GM18520 (cell line): Measurements from ENCODE around the gene TNS1.
"Not testable (repeated sequence)": the region's sequence is repeated elsewhere in the genome, so short reads cannot be mapped to it uniquely, and the experiment has no call there.

Experiments used
- ATAC-seq: cut with Tn5 transposase; IDR thresholded peaks from one replicate; pipeline ENCODE4 v1.9.1; 2021; ENCODE audit not compliant: unreplicated experiment

Gene TNS1

DNA sequence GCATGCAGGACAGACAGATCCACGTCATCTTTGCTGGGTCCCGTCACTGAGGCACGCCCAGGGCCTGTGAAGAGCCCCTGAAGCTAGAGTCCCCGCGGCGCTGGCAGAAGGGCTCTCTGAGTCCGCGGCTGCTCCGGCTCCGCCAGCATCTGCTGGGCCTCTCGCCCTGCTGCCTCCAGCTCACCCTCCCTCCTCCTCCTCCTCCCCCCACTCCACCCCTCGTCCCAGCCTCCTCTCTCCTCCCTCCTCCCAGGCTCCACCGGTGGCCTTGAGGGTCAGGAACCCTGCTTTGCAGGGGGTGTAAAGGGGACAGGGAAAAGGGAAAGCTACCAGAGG is at the start of gene TNS1:
TSS of gene TNS1 (minus strand) at position 151 of the 336 bp plus-strand sequence. CDS start at position 28, 123 bp downstream.
- ATAC-seq: no peak

DNA sequence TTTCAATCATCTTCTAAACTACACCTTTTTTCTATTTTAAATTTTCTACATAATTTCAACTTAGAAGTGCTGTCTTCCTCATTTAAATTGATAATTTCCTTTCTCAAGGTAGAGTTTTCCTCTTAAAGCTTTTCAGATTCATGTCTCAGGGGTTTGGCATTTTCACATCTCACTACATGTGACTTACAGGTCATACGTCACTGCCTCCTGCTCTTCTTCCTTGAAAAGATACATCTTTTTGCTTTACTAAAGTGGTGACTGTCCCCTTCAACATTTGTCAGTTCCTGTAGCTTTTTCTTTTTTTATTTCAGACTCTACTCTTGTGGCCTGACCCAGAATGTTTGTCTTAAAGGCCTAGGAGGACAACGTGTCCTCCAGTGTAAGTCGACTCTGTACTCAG is 49.1 kb upstream of the TNS1 start:
- no peak for ATAC-seq

DNA sequence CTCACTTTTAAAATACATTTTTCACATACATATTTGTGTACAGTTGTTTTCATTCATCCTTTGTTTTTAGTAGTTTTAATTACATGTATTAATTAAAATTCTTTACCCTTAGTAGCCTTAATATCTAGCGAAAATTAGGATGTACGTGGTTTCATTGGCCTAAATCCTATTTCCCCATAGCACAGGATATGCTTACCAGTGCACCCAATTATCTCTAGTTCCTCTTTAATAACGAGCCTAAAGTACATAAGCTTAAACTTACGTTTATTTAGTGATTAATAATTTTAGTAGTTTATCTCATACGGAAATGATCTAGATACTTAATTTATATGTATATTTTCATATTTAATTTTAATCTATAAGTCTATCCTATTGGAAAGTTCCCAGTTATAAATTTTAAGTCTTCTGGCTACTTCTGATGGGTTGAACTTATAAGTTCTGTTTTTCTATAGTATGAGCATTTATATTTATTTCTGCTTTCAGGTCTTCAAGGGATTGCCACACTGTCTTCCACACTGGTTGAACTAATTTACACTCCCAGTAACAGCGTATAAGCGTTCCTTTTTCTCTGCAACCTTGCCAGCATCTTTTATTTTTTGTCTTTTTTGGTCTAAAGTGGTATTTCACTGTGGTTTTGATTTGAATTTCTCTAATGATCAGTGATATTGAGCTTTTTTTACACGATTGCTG is 44.9 kb upstream of the TNS1 start:
- no peak for ATAC-seq

DNA sequence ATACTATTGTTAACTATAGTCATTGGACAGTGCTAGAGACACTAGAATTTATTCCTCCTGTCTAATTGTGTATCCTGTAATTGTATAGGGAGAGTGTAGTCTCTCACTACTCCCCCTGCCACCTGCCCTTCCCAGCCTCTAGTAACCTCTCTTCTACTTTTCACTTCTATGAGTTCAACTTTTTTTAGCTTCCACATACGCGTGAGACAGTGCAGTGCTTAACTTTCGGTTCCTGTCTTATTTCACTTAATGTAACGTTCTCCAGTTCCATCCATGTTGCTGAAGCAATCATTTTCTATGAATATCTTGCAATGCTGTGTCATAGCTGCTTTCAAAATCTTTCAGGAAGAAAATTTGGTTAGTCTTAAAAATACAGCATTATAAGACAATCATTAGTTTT is 43.4 kb upstream of the TNS1 start:
- ATAC-seq: peak; percentile 55

DNA sequence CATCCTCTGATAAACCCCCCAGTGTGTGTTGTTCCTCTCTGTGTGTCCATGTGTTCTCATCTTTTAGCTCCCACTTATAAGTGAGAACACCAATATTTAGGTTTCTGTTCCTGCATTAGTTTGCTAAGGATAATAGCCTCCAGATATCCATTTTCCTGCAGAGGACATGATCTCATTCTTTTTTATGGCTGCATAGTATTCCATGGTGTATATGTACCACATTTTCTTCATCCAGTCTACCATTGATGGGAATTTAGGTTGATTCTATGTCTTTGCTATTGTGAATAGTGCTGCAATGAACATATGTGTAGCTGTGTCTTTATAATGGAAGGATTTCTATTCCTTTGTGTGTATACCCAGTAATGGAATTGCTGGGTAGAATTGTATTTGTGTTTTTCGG is 41.8 kb upstream of the TNS1 start:
- ATAC-seq: not testable (repeated sequence)

DNA sequence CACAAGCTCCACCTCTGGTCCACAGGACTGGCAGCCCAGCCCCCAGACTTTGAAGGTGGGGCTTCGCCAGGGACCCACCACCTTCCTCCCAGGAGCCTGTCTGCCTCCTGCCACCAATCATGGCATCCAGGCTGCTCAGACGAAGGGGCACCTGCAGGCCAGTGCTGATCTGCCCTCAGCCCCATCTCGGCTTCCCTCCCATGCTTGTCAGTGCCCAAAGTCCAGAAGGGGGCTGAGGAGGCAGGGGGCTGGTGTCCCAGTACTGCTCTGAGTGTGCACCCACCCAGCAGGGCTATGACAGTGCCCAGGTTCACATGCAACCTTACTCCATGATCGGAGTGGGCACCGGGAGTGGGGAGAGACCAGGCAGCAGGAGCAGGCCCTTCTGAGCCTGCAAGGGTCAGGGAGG is 40.9 kb upstream of the TNS1 start:
- no peak for ATAC-seq

DNA sequence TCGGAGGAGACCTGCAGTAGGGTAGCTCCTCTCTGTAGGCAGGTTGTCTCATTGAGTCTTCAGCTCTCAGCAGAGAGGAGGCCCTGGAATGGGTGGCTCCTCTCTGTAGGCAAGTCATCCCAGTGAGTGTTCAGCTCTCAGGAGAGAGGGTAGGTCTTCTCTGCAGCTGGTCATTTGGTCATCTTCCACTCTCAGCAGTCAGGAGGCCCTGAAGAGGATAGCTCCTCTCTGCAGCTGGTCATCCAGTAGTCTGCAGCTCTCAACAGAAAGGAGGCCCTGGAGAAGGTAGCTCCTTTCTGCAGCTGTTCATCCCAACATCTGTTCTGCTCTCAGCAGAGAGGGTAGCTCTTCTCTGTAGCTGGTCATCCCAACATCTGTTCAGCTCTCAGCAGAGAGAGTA is 40.3 kb upstream of the TNS1 start:
- ATAC-seq: no peak

DNA sequence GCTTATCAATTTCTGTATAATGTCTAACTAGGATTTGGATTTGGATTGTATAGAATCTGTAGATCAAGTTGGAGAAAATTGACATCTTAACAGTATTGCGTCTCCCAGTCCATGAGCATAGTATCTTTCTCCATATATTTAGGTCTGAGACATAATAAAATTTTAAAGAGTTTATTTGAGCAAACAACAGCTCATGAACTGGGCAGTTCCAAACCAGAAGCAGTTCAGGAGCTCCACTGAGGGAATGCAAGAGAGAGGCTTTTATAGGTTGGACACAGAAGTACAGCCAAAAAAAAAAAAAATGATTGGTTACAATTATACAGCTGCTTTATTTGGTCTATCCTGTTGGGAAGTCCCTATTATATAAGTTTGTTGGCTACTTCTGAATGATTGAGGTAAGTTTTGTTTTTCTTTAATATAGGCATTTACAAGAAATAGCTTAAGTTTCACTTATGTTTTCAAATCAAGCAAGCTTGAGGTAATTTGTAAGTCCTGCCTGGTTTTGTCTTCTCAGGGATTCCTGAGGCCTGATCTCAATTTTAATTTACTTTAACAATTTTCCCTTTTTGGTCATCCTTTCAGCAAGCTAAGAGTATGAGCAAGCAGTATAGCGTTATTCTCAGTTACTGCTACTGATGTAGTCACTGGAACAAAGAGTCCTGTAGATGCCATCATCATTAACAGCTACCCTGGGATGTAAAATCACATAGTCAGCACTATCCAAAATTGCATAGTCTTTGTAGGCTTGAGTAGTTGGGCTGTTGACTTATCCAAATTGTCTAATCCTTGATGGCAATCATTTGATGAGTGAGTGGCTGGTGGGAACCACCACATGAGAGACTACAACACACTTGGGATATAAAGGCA is 38.7 kb upstream of the TNS1 start:
- ATAC-seq: no peak

DNA sequence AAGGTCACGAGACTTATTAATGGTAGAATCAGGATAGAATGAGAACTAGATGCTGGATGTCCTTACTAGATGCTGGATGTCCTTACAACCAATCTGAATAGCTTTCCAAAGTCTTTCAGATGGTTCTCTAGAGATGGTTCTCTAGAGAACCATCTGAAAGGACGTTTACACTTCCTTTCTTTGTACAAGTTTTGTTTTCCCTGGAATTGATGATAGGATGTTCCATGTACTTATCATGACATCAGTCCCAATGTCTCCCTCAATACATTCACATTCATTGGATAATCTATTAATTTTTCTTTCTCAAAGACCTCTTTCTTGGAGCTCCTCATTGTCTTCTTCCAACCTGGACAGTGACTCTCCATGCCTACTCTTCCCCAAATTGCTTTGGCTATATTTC is 38.1 kb upstream of the TNS1 start:
- ATAC-seq: no peak

DNA sequence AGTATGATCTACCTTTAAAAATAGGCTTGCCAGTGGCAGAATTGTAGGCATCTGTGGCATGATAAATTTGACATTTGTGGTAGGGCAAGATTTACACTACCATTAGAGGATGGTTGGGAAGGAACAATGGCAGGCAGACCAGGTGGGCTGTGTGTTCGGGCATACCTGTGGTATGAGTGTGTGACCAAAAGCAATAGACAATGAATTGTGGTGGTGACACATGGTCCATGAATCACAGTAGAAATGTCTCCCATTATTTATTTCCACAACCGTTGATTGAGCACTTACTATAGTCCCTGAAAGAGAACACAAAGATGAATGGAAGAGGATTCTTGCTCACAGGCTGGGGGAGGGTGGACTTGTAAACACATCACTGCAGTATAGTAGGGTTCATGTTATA is 36.4 kb upstream of the TNS1 start:
- no peak for ATAC-seq

DNA sequence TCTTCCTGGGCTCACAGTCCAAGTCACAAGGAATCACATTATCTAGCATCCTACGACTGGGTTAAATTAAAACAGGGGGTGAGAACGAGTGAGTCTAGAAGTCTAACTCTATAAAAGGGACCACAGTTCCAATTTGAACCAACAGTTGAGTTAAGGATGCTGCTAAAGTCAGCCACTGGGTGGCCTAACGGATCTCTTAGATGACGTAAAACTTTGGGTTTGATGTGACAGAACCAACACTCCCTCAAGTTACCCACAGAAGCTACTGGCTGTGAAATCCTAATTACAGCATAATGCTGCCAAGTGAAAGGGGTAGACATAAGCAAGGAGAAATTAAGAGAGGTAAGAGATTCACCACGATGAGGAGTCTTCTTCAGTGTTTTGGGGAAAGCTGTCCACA is 33.6 kb upstream of the TNS1 start:
- no peak for ATAC-seq

DNA sequence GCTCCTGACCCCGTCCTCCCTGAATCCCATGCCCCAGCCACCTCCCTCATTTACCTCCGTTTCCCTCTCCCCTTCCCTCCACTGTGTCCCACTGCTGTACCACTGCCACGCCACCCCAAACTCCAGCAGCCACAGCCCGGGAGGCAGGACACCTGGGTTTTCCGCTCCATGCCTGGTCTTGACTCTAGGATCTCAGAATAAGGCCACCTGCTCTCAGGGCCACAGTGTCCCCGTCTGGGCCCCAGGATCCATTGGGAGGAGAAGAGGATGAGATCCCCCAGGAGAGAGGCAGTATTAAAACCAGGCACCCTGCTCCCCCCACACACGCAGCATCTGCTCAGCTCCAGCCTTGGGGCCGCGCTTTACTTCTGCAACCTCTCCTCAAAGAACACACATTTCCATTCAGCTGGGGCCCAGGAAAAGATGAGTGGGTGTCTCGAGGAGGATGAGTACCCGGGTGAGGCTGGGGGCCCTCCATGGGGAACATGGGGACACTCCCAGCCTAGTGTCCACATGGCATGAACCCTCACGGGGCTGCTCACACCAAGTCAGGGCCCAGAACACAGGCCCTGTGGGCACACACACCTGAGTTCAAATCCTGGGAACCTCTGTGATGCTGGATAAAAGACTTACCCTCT is 32.8 kb upstream of the TNS1 start:
- no peak for ATAC-seq

DNA sequence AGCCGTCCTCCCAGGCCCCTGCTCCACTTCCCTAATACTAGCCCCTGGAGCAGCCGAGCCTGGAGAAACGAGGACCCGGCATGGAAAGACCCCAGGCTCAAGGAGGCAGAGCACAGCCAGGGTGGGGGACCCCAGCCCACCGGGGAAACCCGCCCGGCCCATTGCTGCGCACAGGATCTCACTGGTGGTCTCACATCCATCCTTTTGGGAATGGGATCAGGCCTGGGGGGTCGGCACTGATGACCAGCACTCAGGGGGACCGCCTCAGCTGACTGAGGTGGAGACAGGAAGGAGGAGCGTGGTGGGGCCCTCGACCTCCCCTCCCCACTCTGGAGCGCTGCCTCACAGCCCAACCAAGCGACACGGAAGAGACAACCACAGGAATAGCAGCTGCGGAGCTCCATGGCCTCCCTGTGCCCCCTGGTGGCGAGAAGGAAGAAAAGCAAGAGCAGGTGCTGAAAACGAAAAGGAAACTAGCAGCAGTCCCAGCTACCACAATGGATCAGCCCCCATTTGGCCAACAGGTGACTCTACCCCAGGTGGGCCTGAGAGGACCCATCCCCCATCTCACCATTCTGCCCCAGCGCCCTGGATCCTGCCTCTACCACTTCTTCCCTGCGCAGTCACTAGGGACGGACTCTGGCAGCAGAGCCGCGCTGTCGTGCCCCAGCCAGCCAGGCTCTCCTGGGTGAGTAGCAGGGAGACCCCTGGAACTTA is 31.9 kb upstream of the TNS1 start:
- not testable (repeated sequence) for ATAC-seq

DNA sequence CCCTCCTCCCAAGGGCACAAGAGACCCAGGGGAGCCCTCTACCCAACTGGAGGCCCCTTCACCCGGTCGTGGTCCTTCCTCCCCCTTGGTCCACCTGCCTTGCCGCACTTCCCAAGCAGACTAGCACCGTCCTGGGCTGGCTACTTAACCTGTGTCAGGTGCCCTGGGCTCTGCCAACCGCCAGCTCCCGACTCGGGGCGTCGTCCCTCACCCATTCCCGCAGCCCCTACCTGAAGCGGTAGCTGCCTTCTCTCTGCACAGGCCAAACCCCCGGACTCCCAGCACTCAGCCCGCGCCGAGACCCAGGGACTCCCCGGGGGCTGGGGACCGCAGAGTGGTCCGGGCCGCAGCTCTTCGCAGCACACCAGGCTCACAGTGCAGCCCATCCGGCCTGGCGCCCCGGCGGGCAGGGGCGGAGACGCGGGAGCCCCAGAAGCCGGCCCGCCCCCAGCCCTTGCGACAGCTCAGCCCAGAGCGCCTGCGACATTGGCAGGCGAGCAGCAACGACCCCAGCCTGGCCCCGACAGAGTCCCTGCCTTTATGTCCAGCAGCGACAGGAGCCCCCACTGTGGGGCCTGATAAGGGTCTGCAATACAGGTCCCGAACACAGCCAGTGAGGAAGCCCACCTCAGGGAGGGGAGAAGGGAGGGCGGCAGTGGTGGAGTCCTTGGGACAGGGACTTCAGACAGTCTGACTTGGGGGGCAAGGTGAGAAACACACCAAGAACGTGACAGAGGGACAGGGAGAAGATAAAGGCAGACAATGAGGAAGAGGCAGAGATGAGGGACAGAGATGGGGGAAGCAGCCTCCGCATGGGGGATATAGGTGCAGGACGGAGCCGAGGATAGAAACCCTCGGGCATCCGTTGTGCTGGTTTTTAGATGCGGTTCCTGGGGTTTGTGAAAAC is 31.0 kb upstream of the TNS1 start:
- no peak for ATAC-seq

DNA sequence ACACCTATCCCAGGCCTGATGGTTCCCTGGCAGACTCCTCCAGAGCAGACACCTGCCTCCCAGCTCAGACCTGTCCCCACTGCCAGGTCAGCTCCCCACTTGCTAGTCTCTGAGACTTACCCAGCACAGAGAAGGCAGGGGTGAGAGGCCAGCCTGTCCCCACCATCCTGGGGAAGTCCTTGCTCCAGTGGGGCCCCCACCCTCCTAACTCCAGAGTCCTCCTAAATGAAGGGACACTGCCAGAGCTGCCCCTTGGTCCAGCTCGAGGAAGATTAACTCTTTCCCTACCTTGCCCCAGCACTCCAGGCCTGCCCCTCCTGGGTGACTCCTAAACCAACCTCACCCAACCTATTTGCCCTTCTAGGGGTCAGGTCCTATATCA is 30.4 kb upstream of the TNS1 start:
- no peak for ATAC-seq

DNA sequence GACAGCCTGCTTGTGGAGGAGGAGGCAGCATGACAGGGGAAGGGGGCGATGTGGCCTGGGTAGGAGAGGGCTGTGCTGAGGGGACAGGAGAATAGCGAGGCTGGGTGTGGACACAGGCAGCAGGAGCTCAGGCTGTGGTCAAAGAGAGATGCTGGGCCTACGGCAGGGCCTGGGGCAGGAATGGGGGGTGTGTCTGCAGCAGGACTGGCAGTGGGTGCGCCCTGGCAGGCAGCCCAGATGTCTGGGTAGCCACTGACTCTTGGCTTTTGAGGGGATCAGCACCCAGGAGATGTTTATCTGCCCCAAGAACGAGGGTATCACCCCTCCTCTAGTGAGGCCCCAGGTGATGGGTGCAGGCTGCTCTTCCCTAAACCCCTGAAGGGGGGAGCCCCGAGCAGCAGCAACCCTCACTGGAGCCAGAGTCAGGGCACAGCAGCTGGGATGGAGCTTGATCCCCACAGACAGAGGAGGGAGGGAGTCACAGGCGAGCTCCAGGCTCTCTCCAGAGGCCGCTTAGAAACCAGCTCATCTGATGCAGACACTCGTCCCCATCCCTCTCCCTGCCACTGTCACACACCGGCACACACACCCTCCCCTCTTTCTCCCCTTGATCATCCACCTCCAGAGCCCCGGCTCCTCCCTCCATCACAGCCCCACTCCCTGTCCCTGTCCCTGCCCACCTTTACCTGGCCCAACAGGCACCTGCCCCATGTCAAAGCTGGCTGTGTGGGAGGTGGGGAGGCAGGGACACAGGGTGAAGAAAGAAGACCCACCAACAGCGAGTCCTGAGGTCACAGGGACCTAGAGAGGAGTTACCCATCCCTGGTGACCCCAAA is 29.8 kb upstream of the TNS1 start:
- no peak for ATAC-seq

DNA sequence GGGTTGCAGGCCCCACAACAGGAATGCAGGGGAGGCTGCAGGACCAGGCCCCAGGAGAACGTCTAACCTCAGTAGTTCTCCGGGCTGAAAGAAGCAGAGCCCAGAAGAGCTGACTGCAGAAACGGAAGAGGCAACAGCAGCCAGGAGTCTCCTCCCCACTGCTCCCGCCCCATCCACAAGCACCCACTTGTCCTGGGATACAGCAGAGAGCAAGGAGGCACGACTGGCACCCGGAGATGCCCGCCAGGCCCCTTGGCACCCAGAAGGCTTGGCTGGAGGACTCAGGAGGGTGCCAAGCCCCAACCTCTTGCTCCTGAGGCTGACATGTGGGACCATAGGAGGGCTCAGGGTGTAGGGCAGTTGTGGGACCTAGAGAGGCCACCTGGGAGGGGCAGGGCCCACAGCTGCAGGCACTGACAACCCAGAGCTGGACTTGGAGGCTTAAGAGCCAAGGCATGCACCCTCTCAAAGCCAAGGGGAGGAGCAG is 29.0 kb upstream of the TNS1 start:
- ATAC-seq: no peak

DNA sequence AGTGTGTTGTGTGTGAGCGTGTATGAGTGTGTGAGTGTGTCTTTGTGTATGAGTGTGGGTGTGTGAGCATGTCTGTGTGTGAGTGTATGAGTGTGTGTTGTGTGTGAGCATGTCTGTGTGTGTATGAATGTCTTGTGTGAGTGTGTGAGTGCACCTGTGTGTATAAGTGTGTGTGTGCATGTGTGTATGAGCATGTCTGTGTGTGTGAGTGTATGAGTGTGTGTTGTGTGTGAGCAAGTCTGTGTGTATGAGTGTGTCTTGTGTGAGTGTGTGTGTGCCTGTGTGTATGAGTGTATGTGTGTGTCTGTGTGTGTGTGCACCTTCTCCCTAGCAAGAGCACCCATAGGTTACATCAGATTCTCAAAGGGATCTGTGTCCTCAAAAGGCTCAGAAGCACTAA is 28.5 kb upstream of the TNS1 start:
- ATAC-seq: no peak

DNA sequence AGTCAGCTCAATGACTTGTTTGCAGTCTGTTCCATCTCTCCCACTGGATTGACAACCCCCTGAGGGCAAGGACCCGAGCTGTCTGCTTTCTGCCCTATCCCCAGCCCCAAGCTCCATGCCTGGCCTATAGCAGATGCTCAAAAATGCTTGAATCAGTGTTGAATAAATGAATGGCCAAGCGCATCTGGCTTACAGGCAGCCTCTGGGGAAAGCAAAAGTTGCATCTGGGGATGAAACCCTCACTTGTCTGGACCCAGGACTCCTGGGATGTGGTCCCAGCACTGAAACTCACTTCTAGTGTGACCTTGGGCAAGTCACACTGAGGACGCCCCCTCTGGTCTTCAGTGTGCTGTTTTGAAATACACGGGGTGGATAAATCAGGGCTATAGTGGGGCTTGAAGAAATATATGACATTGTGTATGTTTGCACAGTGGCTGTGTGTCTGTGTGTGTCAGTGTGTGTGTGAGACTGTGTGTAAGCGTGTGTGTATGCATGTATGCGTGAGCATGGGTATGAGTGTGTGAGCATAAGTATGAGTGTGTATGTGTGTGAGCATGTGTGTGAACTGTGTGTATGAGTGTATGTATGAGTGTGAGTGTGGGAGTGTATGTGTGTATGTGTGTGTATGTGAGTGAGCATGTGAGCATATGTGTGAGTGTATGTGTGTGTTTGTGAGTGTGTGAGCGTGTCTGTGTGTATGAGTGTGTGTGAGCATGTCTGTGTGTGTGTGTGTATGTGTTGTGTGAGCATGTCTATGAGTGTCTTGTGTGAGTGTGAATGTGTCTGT is 27.8 kb upstream of the TNS1 start:
- no peak for ATAC-seq
